CD14-positive monocyte (primary cell): ENCODE results near the gene BEND4. TPM values are rescaled to one million over a fixed set of nuclear protein-coding genes. Genes with fewer than 3 reads are reported as not detected.

Experiments
- DNase-seq, 3 donors: peaks; one replicate each; pipeline ENCODE4 v3.0.0-alpha.2; 2011 to 2022
- H2AFZ ChIP-seq: 2 replicates; pipeline ENCODE4 v1.6.0; 2012; ENCODE audit warnings: mild to moderate bottlenecking, low read depth, low read length, inconsistent platforms; ENCODE audit not compliant: insufficient read depth, poor library complexity, severe bottlenecking
- H3K27ac ChIP-seq, 2 donors: 1 replicate in 1 of 2; 2 replicates in 1 of 2; pipeline ENCODE4 v1.5.1; 2012 to 2013; ENCODE audit warnings: low read length in 2 of 2, control low read depth in 1 of 2, inconsistent platforms in 1 of 2, low read depth in 1 of 2, mild to moderate bottlenecking in 1 of 2
- H3K27me3 ChIP-seq, 2 donors: one replicate each; pipeline versions ENCODE4 v1.6.0 to v1.6.1; 2011 to 2013; ENCODE audit warnings: low read length in 2 of 2; ENCODE audit not compliant: control insufficient read depth in 2 of 2, insufficient read depth in 2 of 2
- H3K36me3 ChIP-seq, 2 donors: replicated peaks in 1 of 2; 1 replicate in 1 of 2; 2 replicates in 1 of 2; pipeline versions ENCODE4 v1.5.1 to v1.6.1; 2012 to 2013; ENCODE audit warnings: low read length in 2 of 2, control low read depth in 1 of 2, inconsistent platforms in 1 of 2, mild to moderate bottlenecking in 1 of 2; ENCODE audit not compliant: insufficient read depth in 2 of 2, control insufficient read depth in 1 of 2
- H3K4me1 ChIP-seq, 2 donors: 1 replicate in 1 of 2; 2 replicates in 1 of 2; pipeline versions ENCODE4 v1.5.1 to v1.6.1; 2012 to 2013; ENCODE audit warnings: low read length in 2 of 2, control low read depth in 1 of 2, inconsistent platforms in 1 of 2, mild to moderate bottlenecking in 1 of 2, moderate library complexity in 1 of 2; ENCODE audit not compliant: insufficient read depth in 2 of 2, control insufficient read depth in 1 of 2
- H3K4me2 ChIP-seq: replicated peaks from 2 replicates; pipeline ENCODE3; 2012; ENCODE audit warnings: low read length, moderate library complexity, mild to moderate bottlenecking; ENCODE audit not compliant: poor library complexity, severe bottlenecking; ENCODE audit errors: extremely low read depth
- H3K4me3 ChIP-seq, 3 experiments: fragments of 200-600 bp in 1 of 3; sonication (generic) in 1 of 3; replicated peaks in 1 of 3; 1 replicate in 2 of 3; 2 replicates in 1 of 3; pipeline ENCODE4 v1.5.1; 2011 to 2013; ENCODE audit warnings: low read length in 3 of 3, mild to moderate bottlenecking in 3 of 3, control low read depth in 2 of 3, low read depth in 2 of 3, inconsistent platforms in 1 of 3, moderate library complexity in 1 of 3
- H3K79me2 ChIP-seq: 2 replicates; pipeline ENCODE4 v1.6.0; 2012; ENCODE audit warnings: mild to moderate bottlenecking, control low read depth, inconsistent platforms, low read length, moderate library complexity; ENCODE audit not compliant: insufficient read depth
- H3K9ac ChIP-seq: 2 replicates; pipeline ENCODE4 v1.6.0; 2017; ENCODE audit warnings: low read length, mild to moderate bottlenecking; ENCODE audit not compliant: insufficient read depth, poor library complexity, severe bottlenecking
- H3K9me3 ChIP-seq, 2 donors: replicated peaks in 1 of 2; 1 replicate in 1 of 2; 2 replicates in 1 of 2; pipeline versions ENCODE4 v1.5.1 to v1.6.1; 2012 to 2013; ENCODE audit warnings: low read length in 2 of 2, control low read depth in 1 of 2; ENCODE audit not compliant: control insufficient read depth in 1 of 2, insufficient read depth in 1 of 2
- H4K20me1 ChIP-seq: 2 replicates; pipeline ENCODE4 v1.6.0; 2012; ENCODE audit warnings: mild to moderate bottlenecking, low read length, control low read depth, moderate library complexity; ENCODE audit not compliant: insufficient read depth
- H3K27ac Mint-ChIP-seq, 7 donors: one replicate each; pipeline ENCODE4 v1.8.0; 2020; ENCODE audit warnings: mild to moderate bottlenecking in 7 of 7, mixed read lengths in 7 of 7, moderate library complexity in 6 of 7, inconsistent platforms in 2 of 7
- H3K27me3 Mint-ChIP-seq, 3 donors: one replicate each; pipeline ENCODE4 v1.8.0; 2021 to 2022; ENCODE audit warnings: low read depth in 3 of 3, mild to moderate bottlenecking in 3 of 3, mixed read lengths in 3 of 3, moderate library complexity in 3 of 3, inconsistent platforms in 1 of 3
- H3K36me3 Mint-ChIP-seq, 2 donors: one replicate each; pipeline ENCODE4 v1.8.0; 2020; ENCODE audit warnings: mixed read lengths in 2 of 2, inconsistent platforms in 1 of 2, mild to moderate bottlenecking in 1 of 2
- H3K4me1 Mint-ChIP-seq: one replicate; pipeline ENCODE4 v1.8.0; 2020; ENCODE audit warnings: mild to moderate bottlenecking, mixed read lengths
- H3K4me3 Mint-ChIP-seq, 2 donors: one replicate each; pipeline ENCODE4 v1.8.0; 2020; ENCODE audit warnings: mild to moderate bottlenecking in 2 of 2, mixed read lengths in 2 of 2, moderate library complexity in 1 of 2
- H3K9me3 Mint-ChIP-seq, 7 donors: one replicate each; pipeline ENCODE4 v1.8.0; 2020 to 2022; ENCODE audit warnings: mixed read lengths in 7 of 7, mild to moderate bottlenecking in 6 of 7, moderate library complexity in 6 of 7, inconsistent platforms in 2 of 7
- CTCF ChIP-seq: fragments of 200-600 bp; IDR thresholded peaks from one replicate; pipeline ENCODE4 v1.8.0; 2022; ENCODE audit warnings: antibody characterized with exemption, mild to moderate bottlenecking
- WGBS: methylation state at CpG from one replicate; pipeline ENCODE4 v1.1.5; 2013; ENCODE audit warnings: missing lambda C conversion rate; ENCODE audit not compliant: insufficient coverage; 5-methylcytosine and 5-hydroxymethylcytosine counted together
- intact Hi-C, 2 donors: fragments of 100-400 bp; cut with micrococcal nuclease; formaldehyde crosslinking; loops; one replicate each; pipeline versions ENCODE4 v1.15.0 to v1.15.1; 2023
- polyA plus RNA-seq, 3 donors: library from polyadenylated mRNA; depleted of rRNA in 1 of 3; unstranded in 2 of 3; stranded (reverse) in 1 of 3; fragments of 300-500 nt in 2 of 3; fragments of >200 nt in 1 of 3; fragmentation: Illumina TruSeq in 2 of 3; gene quantifications; 1 replicate in 2 of 3; 2 replicates in 1 of 3; pipeline ENCODE4 v1.2.3, GENCODE V29; 2012 to 2021

BEND4 gene
- polyA plus RNA-seq, 3 donors: 0.07 to 0.12 TPM; not detected in 1

GRCh38 chr4:42142591-42142990 is 9.9 kb downstream of the BEND4 start:
- Histone ChIP-seq H4K20me1 (no peaks in the 10 kb centered on the region), H3K27me3 (no peaks in the 10 kb centered on the region), H3K4me2 (no peak overlapping the region), H3K4me3 (no peak overlapping the region), H3K36me3 (no peaks in the 10 kb centered on the region), H3K79me2 (no peaks in the 10 kb centered on the region), H3K9ac (no peak overlapping the region), H3K27ac (no peak overlapping the region), H2AFZ (no peak overlapping the region), H3K4me1 (no peaks in the 10 kb centered on the region), H3K9me3 (no peaks in the 10 kb centered on the region)
- Mint-ChIP-seq H3K27me3 (no peaks in the 10 kb centered on the region), H3K27ac (no peak overlapping the region), H3K9me3 (no peaks in the 10 kb centered on the region), H3K36me3 (no peaks in the 10 kb centered on the region), H3K4me3 (no peak overlapping the region), H3K4me1 (peaks cover 3% of the 10 kb centered on the region)
- TF ChIP-seq CTCF: no peak
- DNase-seq: no peak
- no CpG with 5 or more reads among the region's 4 CpGs for WGBS
- intact Hi-C loops: loop anchor here in 1 of 2 donors (10.0 kb wide), 1 partner anchor 538 kb away; no protein-coding TSS in a partner anchor

GRCh38 chr4:42136371-42136770 is 16.1 kb downstream of the BEND4 start:
- H3K9me3 ChIP-seq: no peaks in the 10 kb centered on the region
- H2AFZ ChIP-seq: no peak overlapping the region
- intact Hi-C loops: no loop called here
- Mint-ChIP-seq H3K27me3 (peaks cover 0 to 2% (median 0%) of the 10 kb centered on the region in 3 donors), H3K4me1 (no peaks in the 10 kb centered on the region), H3K27ac (no peak overlapping the region), H3K4me3 (no peak overlapping the region), H3K9me3 (no peaks in the 10 kb centered on the region), H3K36me3 (no peaks in the 10 kb centered on the region)
- WGBS: 94% methylated on average over 3 of the region's 3 CpGs
- no peak for DNase-seq
- no peak for TF ChIP-seq CTCF
- H3K27me3 ChIP-seq: no peaks in the 10 kb centered on the region
- no peaks in the 10 kb centered on the region for H4K20me1 ChIP-seq
- no peaks in the 10 kb centered on the region for H3K4me1 ChIP-seq
- H3K9ac ChIP-seq: no peak overlapping the region
- H3K36me3 ChIP-seq: no peaks in the 10 kb centered on the region
- H3K4me3 ChIP-seq: no peak overlapping the region
- no peak overlapping the region for H3K27ac ChIP-seq
- H3K79me2 ChIP-seq: no peaks in the 10 kb centered on the region
- no peak overlapping the region for H3K4me2 ChIP-seq
